Gastroesophageal sphincter (tissue), 4 donors: ENCODE data around the gene DCAF5. TPM values are rescaled to one million over a fixed set of nuclear protein-coding genes. Genes with fewer than 3 reads are reported as not detected.
A peak's percentile ranks its signal among the peaks of the same experiment; 100 is the strongest.

Source experiments
- ATAC-seq: fragments of 150-250 bp; one replicate; pipeline ENCODE4 v1.9.1; 2016; ENCODE audit warnings: mild to moderate bottlenecking, moderate library complexity
- H3K27ac ChIP-seq, 4 donors: fragments of 200-600 bp; sonication (generic) in 3 of 4; 1 replicate in 3 of 4; 2 replicates in 1 of 4; pipeline ENCODE4 v1.5.1; 2016 to 2019
- H3K27me3 ChIP-seq: fragments of 200-600 bp; sonication (generic); one replicate; pipeline ENCODE4 v1.5.1; 2019
- H3K36me3 ChIP-seq, 2 donors: fragments of 200-600 bp; sonication (generic); one replicate each; pipeline ENCODE4 v1.5.1; 2019; ENCODE audit warnings: control low read depth in 1 of 2
- H3K4me1 ChIP-seq, 3 donors: fragments of 200-600 bp; sonication (generic); 1 replicate in 2 of 3; 2 replicates in 1 of 3; pipeline ENCODE4 v1.5.1; 2016 to 2019; ENCODE audit warnings: control low read depth in 2 of 3
- H3K4me3 ChIP-seq, 2 donors: fragments of 200-600 bp; sonication (generic); one replicate each; pipeline ENCODE4 v1.5.1; 2019; ENCODE audit warnings: mild to moderate bottlenecking in 1 of 2, moderate library complexity in 1 of 2
- H3K9me3 ChIP-seq, 3 donors: fragments of 200-600 bp; sonication (generic); one replicate each; pipeline ENCODE4 v1.5.1; 2017 to 2019; ENCODE audit warnings: control low read depth in 2 of 3
- EP300 ChIP-seq: sonication (generic); formaldehyde crosslinking; IDR thresholded peaks from one replicate; pipeline ENCODE4 v1.6.1; 2017; ENCODE audit warnings: antibody characterized with exemption, mild to moderate bottlenecking
- POLR2A ChIP-seq, 2 donors: fragments of 450-650 bp; IDR thresholded peaks; one replicate each; pipeline ENCODE4 v1.6.1; 2017; ENCODE audit warnings: antibody characterized with exemption in 2 of 2, mild to moderate bottlenecking in 2 of 2, moderate library complexity in 1 of 2
- POLR2AphosphoS5 ChIP-seq: sonication (generic); formaldehyde crosslinking; IDR thresholded peaks from one replicate; pipeline ENCODE4 v1.6.1; 2017; ENCODE audit warnings: antibody characterized with exemption
- WGBS, 2 donors: methylation state at CpG; one replicate each; pipeline ENCODE4 v1.1.5; 2018; ENCODE audit warnings: low coverage in 1 of 2; 5-methylcytosine and 5-hydroxymethylcytosine counted together
- total RNA-seq, 4 donors: library from RNA; depleted of rRNA; stranded (reverse); fragments of >200 nt; gene quantifications; one replicate each; pipeline ENCODE4 v1.1.0, GENCODE V29; 2016
- TF ChIP-seq, protein P1 (sequence below), 4 experiments: fragments of 200-600 bp in 2 of 4; fragments of 450-650 bp in 2 of 4; sonication (generic) in 1 of 4; IDR thresholded peaks; one replicate each; pipeline ENCODE4 v1.5.1; 2017 to 2019; ENCODE audit warnings: antibody characterized with exemption in 4 of 4, mild to moderate bottlenecking in 2 of 4, moderate library complexity in 2 of 4

Gene DCAF5, protein sequence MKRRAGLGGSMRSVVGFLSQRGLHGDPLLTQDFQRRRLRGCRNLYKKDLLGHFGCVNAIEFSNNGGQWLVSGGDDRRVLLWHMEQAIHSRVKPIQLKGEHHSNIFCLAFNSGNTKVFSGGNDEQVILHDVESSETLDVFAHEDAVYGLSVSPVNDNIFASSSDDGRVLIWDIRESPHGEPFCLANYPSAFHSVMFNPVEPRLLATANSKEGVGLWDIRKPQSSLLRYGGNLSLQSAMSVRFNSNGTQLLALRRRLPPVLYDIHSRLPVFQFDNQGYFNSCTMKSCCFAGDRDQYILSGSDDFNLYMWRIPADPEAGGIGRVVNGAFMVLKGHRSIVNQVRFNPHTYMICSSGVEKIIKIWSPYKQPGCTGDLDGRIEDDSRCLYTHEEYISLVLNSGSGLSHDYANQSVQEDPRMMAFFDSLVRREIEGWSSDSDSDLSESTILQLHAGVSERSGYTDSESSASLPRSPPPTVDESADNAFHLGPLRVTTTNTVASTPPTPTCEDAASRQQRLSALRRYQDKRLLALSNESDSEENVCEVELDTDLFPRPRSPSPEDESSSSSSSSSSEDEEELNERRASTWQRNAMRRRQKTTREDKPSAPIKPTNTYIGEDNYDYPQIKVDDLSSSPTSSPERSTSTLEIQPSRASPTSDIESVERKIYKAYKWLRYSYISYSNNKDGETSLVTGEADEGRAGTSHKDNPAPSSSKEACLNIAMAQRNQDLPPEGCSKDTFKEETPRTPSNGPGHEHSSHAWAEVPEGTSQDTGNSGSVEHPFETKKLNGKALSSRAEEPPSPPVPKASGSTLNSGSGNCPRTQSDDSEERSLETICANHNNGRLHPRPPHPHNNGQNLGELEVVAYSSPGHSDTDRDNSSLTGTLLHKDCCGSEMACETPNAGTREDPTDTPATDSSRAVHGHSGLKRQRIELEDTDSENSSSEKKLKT
- 10 to 100 TPM; 31.0 to 63.6 (median 36.9) TPM for total RNA-seq

DNA sequence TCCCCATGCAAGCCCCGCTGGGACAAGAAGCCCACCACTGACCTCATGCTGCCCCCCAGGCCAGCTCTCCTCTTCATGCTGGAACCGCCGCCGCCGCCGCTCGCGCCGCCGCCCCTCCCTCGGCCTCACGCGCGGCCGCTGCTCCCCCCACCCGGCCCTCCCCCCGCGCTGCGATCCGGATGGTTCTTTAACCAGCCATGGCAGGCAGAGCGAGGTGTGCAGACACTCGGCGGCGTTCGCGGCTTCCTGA is at the start of gene DCAF5:
Gene DCAF5, minus strand, starts transcription at position 218 of the 250 bp plus-strand sequence. Its CDS starts 141 bp downstream, at position 77.
- no CpG with 5 or more reads among the region's 26 CpGs for WGBS, 2 donors
- H3K9me3 ChIP-seq = no peaks in the 10 kb centered on the region
- ATAC-seq = no peak
- no peaks in the 10 kb centered on the region for H3K27me3 ChIP-seq
- H3K36me3 ChIP-seq = peaks cover 0 to 12% of the 10 kb centered on the region in 2 donors
- H3K4me1 ChIP-seq = peaks cover 3 to 44% (median 13%) of the 10 kb centered on the region in 3 donors
- H3K4me3 ChIP-seq = peak within 1 kb of the TSS; percentile 53 to 83
- TF ChIP-seq EP300 (no peak), POLR2AphosphoS5 (no peak), POLR2A (IDR thresholded peaks at IDR 0.05) (no peak)
- TF ChIP-seq, protein P1, sequence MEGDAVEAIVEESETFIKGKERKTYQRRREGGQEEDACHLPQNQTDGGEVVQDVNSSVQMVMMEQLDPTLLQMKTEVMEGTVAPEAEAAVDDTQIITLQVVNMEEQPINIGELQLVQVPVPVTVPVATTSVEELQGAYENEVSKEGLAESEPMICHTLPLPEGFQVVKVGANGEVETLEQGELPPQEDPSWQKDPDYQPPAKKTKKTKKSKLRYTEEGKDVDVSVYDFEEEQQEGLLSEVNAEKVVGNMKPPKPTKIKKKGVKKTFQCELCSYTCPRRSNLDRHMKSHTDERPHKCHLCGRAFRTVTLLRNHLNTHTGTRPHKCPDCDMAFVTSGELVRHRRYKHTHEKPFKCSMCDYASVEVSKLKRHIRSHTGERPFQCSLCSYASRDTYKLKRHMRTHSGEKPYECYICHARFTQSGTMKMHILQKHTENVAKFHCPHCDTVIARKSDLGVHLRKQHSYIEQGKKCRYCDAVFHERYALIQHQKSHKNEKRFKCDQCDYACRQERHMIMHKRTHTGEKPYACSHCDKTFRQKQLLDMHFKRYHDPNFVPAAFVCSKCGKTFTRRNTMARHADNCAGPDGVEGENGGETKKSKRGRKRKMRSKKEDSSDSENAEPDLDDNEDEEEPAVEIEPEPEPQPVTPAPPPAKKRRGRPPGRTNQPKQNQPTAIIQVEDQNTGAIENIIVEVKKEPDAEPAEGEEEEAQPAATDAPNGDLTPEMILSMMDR (IDR thresholded peaks at IDR 0.05) = no peak
- H3K27ac ChIP-seq = peak within 1 kb of the TSS; percentile 70 to 99 (median 98)

DNA sequence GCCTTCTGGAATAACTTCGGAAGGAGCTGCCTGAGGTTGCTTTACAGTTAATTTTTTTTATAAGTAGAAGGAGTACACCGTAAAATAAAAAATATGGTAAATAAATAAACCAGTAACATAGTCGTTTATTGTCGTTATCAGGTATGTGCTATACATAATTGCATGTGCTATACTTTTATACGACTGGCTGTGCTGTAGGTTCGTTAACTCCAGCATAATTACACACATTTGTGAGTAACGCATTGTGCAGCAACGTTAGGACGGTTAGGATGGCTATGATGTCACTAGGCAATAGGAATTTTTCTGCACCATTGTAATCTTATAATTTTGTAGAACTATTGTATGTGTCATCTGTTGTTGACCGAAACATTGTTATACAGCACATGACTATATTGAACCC is 46.9 kb upstream of the DCAF5 start:
- Histone ChIP-seq H3K4me1 (peaks cover 0 to 3% (median 0%) of the 10 kb centered on the region in 3 donors), H3K4me3 (no peak overlapping the region), H3K36me3 (no peaks in the 10 kb centered on the region), H3K27me3 (no peaks in the 10 kb centered on the region), H3K9me3 (no peaks in the 10 kb centered on the region), H3K27ac (no peak overlapping the region)
- no peak for ATAC-seq
- TF ChIP-seq POLR2AphosphoS5 (no peak), POLR2A (IDR thresholded peaks at IDR 0.05) (no peak), EP300 (no peak)
- TF ChIP-seq, protein P1 (IDR thresholded peaks at IDR 0.05) = no peak
- WGBS, 2 donors = 87 to 91% methylated on average over 9 to 10 of the region's 10 CpGs

DNA sequence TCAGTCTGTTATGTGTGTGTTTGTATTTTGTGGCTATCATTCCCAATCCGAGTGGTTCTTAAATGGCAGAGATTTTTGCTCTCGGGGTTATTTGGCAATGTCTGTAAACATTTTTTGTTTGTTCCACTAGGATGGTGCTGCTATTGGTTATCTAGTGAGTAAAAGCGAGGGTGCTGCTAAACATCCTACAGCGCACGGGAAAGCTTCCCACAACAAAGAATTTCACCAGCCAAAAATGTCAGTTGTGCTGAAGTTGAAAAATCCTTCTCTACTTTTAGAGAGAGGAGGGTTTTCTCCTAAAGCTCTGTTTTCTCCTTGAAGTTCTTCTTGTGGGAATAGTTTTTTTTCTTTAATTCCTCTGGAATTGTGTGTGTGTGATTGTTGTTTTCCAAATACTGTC is 40.8 kb upstream of the DCAF5 start:
- 88 to 92% methylated on average over 5 of the region's 5 CpGs for WGBS, 2 donors
- no peak overlapping the region for H3K27ac ChIP-seq
- no peak for ATAC-seq
- no peaks in the 10 kb centered on the region for H3K27me3 ChIP-seq
- no peak overlapping the region for H3K4me3 ChIP-seq
- H3K36me3 ChIP-seq = no peaks in the 10 kb centered on the region
- H3K4me1 ChIP-seq = peaks cover 0 to 22% (median 0%) of the 10 kb centered on the region in 3 donors
- no peak for TF ChIP-seq EP300
- H3K9me3 ChIP-seq = no peaks in the 10 kb centered on the region

DNA sequence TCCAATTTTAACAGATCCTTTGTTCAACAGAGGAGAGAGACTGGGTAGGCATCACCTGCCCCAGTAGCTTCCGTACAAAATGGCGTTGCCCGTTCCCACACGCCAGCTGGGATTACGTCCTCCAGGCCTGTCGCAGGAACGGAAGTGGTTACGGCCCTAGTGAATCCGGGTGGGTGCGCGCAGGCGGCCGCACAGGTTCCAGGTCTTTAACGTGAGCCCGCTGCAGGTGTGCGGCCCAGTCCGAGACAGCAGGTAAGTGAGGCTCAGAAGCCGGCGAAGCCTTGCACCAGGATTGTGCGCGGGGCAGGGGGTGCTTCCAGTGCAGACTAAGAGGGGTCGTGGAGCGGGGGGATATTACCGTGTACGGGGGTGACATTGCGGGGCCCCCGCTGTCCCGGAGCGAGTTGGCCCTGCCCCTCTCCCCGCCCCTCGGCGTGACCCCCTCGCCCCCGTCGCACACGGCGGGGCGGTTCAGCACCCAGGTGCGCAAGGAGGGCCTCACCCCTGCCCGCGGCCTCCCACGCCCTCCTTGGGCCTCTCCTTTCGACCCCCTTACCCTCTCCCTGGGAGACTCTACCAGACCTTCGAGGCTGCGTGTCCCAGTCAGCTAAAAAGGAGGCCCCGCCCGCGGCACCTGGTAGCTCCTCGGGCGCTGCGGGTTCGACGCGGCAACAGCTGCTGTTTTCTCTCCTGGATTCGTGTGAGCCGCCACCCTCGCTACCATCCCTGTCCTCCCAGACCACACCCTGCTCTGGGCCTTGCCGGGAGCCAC is 38.6 kb upstream of the DCAF5 start, which contains the start of gene EXD2:
Gene EXD2, plus strand, starts transcription at position 159 of the 772 bp plus-strand sequence. CDS start 17,973 bp downstream, outside the sequence.
- H3K27ac ChIP-seq = peak within 1 kb of the TSS; percentile 21 to 89 (median 82)
- peaks cover 0 to 22% (median 0%) of the 10 kb centered on the region in 3 donors for H3K4me1 ChIP-seq
- H3K36me3 ChIP-seq = no peaks in the 10 kb centered on the region
- ATAC-seq = peak; percentile 99
- no peaks in the 10 kb centered on the region for H3K9me3 ChIP-seq
- TF ChIP-seq EP300 (no peak), POLR2AphosphoS5 (peak; percentile 78), POLR2A (IDR thresholded peaks at IDR 0.05) (peak in 1 of 2 donors; percentile 29)
- TF ChIP-seq, protein P1 (IDR thresholded peaks at IDR 0.05) = no peak
- 0% methylated on average over 16 to 17 of the region's 58 CpGs for WGBS, 2 donors
- H3K27me3 ChIP-seq = no peaks in the 10 kb centered on the region
- H3K4me3 ChIP-seq = peak within 1 kb of the TSS; percentile 73 to 96

DNA sequence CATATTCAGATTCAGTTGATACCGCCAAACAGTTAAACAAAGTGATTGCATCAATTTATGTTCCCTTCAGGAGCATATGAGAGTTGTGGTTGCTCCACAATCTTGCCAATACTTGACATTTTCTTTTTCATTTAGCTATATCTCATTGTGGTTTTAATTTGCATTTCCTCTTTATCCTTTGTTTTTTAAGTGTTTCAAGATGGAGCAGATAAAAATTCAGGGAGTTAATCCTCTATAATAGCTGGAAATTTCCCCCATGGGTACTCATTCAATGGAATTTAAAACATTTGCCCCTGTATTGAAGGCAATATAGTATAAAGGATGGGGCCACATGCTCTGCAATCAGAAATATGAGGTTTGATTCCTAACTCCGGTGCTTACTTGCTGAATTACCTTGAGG is 37.3 kb upstream of the DCAF5 start:
- 76 to 94% methylated on average over 2 of the region's 2 CpGs for WGBS, 2 donors
- H3K4me3 ChIP-seq = no peak overlapping the region
- H3K9me3 ChIP-seq = no peaks in the 10 kb centered on the region
- H3K27ac ChIP-seq = no peak overlapping the region
- no peak for TF ChIP-seq POLR2AphosphoS5
- no peaks in the 10 kb centered on the region for H3K36me3 ChIP-seq
- H3K27me3 ChIP-seq = no peaks in the 10 kb centered on the region
- H3K4me1 ChIP-seq = peaks cover 0 to 19% (median 0%) of the 10 kb centered on the region in 3 donors
- no peak for ATAC-seq
